ENCODE results near the gene IFNL1. TPM values are rescaled to one million over a fixed set of nuclear protein-coding genes. Genes with fewer than 3 reads are reported as not detected.
"Not testable (repeated sequence)": the region's sequence is repeated elsewhere in the genome, so short reads cannot be mapped to it uniquely, and the experiment has no call there.

Gene IFNL1
- total RNA-seq, 4 donors from 2014 or later: not detected

DNA sequence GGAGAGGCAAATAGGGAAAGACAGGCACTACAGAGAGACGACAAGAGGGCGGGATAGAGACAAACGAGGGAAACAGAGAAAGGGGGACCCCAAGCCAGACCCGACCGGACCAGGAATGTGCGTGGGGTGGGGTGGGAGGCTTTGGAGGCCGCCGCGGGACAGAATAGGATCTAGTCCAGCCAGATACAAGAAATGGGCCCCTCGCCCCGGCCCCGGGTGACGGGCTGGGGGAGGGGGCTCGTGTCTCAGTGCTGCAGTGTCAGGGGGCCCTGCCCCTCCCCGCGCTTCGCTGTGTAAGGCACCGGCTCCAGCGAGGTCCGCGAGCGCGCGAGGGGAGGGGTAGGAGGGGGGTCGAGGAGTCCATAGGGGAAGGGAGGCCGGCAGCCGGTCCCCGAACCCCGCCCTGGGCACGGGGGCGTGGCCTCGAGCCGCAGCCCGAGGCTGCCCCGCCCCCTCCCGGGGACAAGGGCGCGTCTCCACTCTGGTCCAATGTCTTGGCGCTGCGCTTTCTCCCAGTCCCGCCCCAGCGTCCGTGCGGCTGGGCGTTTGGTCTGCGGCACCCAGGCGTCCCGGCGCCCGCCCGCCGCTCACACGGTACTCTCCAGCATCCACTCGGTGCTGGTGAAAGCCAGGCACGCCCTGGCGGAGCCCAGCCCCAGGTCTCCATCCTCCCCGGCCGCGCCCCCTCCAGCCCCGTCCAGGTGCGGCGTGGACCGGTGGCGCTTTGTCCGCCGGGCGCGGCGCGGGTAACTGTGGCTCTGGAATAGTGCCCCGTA, 11.0 kb downstream of the IFNL1 start:
- WGBS, 2 donors: 16 to 17% methylated on average over 21 to 23 of the region's 71 CpGs
- Histone ChIP-seq H3K36me3 (no peaks in the 10 kb centered on the region), H3K9me3 (no peaks in the 10 kb centered on the region), H3K4me1 (peaks cover 0 to 19% (median 5%) of the 10 kb centered on the region in 4 donors), H3K4me3 (peak overlapping the region in 2 of 4 donors; percentile 5 to 21), H3K27me3 (peaks cover 0 to 67% of the 10 kb centered on the region in 2 donors), H3K27ac (no peak overlapping the region)
- DNase-seq (ENCODE audit: low spot score in 2 of 2): no peak
- TF ChIP-seq CTCF (IDR thresholded peaks at IDR 0.05) (no peak), POLR2A (IDR thresholded peaks at IDR 0.05) (no peak), EP300 (IDR thresholded peaks at IDR 0.05) (no peak)

- no peak for DNase-seq (ENCODE audit: low spot score in 2 of 2)
- H3K4me3 ChIP-seq: peak overlapping the region in 2 of 4 donors; percentile 5 to 21
Measured at GRCh38 chr19:39307822-39308530, 11.8 kb downstream of the IFNL1 start.

DNA sequence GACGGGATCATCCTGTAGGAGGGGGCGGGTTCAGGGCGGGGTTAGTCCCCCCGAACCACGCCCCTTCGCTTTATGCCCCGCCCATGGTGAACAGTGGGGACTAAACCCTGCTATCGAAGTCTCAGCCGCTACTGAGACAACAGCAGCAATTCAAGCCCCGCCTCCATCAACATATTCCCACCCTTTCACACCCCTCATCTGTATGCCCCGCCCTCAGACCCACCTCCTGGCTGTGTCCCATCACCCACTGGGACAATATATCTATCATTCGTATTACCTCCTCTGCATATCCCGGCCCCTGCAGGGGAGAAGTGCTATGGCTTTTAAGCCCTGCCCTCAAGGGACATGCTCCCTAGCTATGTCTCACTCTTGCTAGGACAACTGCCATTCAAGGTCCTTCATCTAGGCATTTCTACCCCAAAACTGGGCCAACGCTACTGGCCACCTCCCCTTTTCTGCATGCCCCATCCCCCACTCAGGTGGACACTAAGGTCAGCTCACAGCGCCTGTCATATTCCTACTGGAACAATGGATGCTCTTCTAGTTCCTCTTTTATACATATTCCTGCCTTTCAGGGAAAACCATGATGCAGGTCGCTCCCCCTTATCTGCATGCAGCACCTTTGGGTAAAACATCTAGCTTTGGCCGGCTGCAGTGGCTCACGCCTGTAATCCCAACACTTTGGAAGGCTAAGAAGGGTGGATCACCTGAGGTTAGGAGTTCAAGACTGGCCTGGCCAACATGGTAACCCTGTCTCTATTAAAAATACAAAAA, 12.5 kb downstream of the IFNL1 start:
- DNase-seq (ENCODE audit: low spot score in 2 of 2): no peak
- H3K27me3 ChIP-seq: peaks cover 0 to 62% of the 10 kb centered on the region in 2 donors
- 56 to 59% methylated on average over 12 to 18 of the region's 18 CpGs for WGBS, 2 donors
- peaks cover 0 to 2% (median 0%) of the 10 kb centered on the region in 3 donors for H3K36me3 ChIP-seq
- H3K27ac ChIP-seq: no peak overlapping the region
- H3K9me3 ChIP-seq: no peaks in the 10 kb centered on the region
- H3K4me3 ChIP-seq: no peak overlapping the region
- peaks cover 0 to 19% (median 5%) of the 10 kb centered on the region in 4 donors for H3K4me1 ChIP-seq
- TF ChIP-seq EP300 (IDR thresholded peaks at IDR 0.05) (no peak), POLR2A (IDR thresholded peaks at IDR 0.05) (no peak), CTCF (IDR thresholded peaks at IDR 0.05) (no peak)

More at GRCh38 chr19:39307822-39308530, 11.8 kb downstream of the IFNL1 start:
- H3K27ac ChIP-seq: no peak overlapping the region
- WGBS, 2 donors: 26% methylated on average over 30 of the region's 82 CpGs; no CpG with 5 or more reads in 1 of the 2 donors
- TF ChIP-seq CTCF (IDR thresholded peaks at IDR 0.05) (no peak), EP300 (IDR thresholded peaks at IDR 0.05) (no peak), POLR2A (IDR thresholded peaks at IDR 0.05) (no peak)
- H3K27me3 ChIP-seq: peaks cover 0 to 67% of the 10 kb centered on the region in 2 donors
- no peaks in the 10 kb centered on the region for H3K9me3 ChIP-seq
- H3K4me1 ChIP-seq: peaks cover 0 to 19% (median 5%) of the 10 kb centered on the region in 4 donors
- H3K36me3 ChIP-seq: no peaks in the 10 kb centered on the region

- Histone ChIP-seq H3K4me1 (peaks cover 0 to 19% (median 5%) of the 10 kb centered on the region in 4 donors), H3K27me3 (peaks cover 0 to 57% of the 10 kb centered on the region in 2 donors)
- H3K27ac ChIP-seq; H3K4me3 ChIP-seq; H3K36me3 ChIP-seq; H3K9me3 ChIP-seq; DNase-seq (ENCODE audit: low spot score in 2 of 2): not testable (repeated sequence)
- 86 to 93% methylated on average over 7 of the region's 7 CpGs for WGBS, 2 donors
Measured at GRCh38 chr19:39309305-39309670, 13.1 kb downstream of the IFNL1 start.

GRCh38 chr19:39310558-39311311, 14.5 kb downstream of the IFNL1 start:
- H3K4me1 ChIP-seq: peaks cover 0 to 19% (median 5%) of the 10 kb centered on the region in 4 donors
- H3K27ac ChIP-seq: no peak overlapping the region
- no peak overlapping the region for H3K4me3 ChIP-seq
- no peak for DNase-seq (ENCODE audit: low spot score in 2 of 2)
- TF ChIP-seq EP300 (IDR thresholded peaks at IDR 0.05) (no peak), CTCF (IDR thresholded peaks at IDR 0.05) (no peak), POLR2A (IDR thresholded peaks at IDR 0.05) (no peak)
- peaks cover 0 to 42% of the 10 kb centered on the region in 2 donors for H3K27me3 ChIP-seq
- WGBS, 2 donors: 63 to 67% methylated on average over 11 of the region's 11 CpGs
- H3K9me3 ChIP-seq: no peaks in the 10 kb centered on the region
- H3K36me3 ChIP-seq: peaks cover 0 to 17% (median 0%) of the 10 kb centered on the region in 3 donors

Data from tibial nerve (tissue), 4 donors.